SH-SY5Y (cell line): ENCODE measurements around the gene GBP3.
A peak's percentile ranks its signal among the peaks of the same experiment; 100 is the strongest.

Source experiments
- GATA2 ChIP-seq: IDR thresholded peaks from 2 replicates; pipeline ENCODE4 v1.6.1; 2011; ENCODE audit warnings: mild to moderate bottlenecking, low read depth, low read length
- GATA3 ChIP-seq: IDR thresholded peaks from 2 replicates; pipeline ENCODE4 v1.6.1; 2011; ENCODE audit warnings: low read depth, mild to moderate bottlenecking, low read length, moderate library complexity

Gene GBP3

GRCh38 chr1:88985692-88986091 lies 37.0 kb downstream of the GBP3 start:
- TF ChIP-seq GATA2, result no peak
- TF ChIP-seq GATA3, result no peak

- peak; percentile 89 for TF ChIP-seq GATA2
- TF ChIP-seq GATA3, result peak; percentile 78
These were observed 37.6 kb downstream of the GBP3 start for GRCh38 chr1:88985032-88985431.

GRCh38 chr1:88984569-88984968 lies 38.1 kb downstream of the GBP3 start:
- no peak for TF ChIP-seq GATA3
- TF ChIP-seq GATA2, result no peak

- no peak for TF ChIP-seq GATA3
- no peak for TF ChIP-seq GATA2
These were observed 38.7 kb downstream of the GBP3 start for GRCh38 chr1:88983791-88984559.

GRCh38 chr1:88982055-88982454 lies 40.6 kb downstream of the GBP3 start:
- TF ChIP-seq GATA2, result no peak
- no peak for TF ChIP-seq GATA3

GRCh38 chr1:88980870-88981269 lies 41.8 kb downstream of the GBP3 start:
- TF ChIP-seq GATA2 (no peak), GATA3 (no peak)

GRCh38 chr1:88979749-88980116 lies 42.9 kb downstream of the GBP3 start:
- TF ChIP-seq GATA3, result no peak
- no peak for TF ChIP-seq GATA2

GRCh38 chr1:88979054-88979748 lies 43.5 kb downstream of the GBP3 start:
- TF ChIP-seq GATA3 (no peak), GATA2 (no peak)

- TF ChIP-seq GATA3, result no peak
- TF ChIP-seq GATA2, result no peak
These were observed 46.4 kb downstream of the GBP3 start for GRCh38 chr1:88976235-88976634.

- no peak for TF ChIP-seq GATA2
- TF ChIP-seq GATA3, result no peak
These were observed 49.0 kb downstream of the GBP3 start for GRCh38 chr1:88973520-88974137.

GRCh38 chr1:88961647-88962275 lies 60.9 kb downstream of the GBP3 start:
- TF ChIP-seq GATA3 (no peak), GATA2 (no peak)

GRCh38 chr1:88961081-88961480 lies 61.6 kb downstream of the GBP3 start:
- no peak for TF ChIP-seq GATA2
- no peak for TF ChIP-seq GATA3
